Calu3 (cell line): ENCODE results near the gene ERP44. TPM values are rescaled to one million over a fixed set of nuclear protein-coding genes. Genes with fewer than 3 reads are reported as not detected.

ENCODE experiments used
- BruUV-seq: library from RNA; stranded (reverse); fragments of 400-500 nt; replicated peaks from 2 replicates; lab custom pipeline; 2021; lab: Mats Ljungman, UMichigan
- CTCF ChIA-PET: fragments of 300-600 bp; sonication (Branson Sonifier 250); formaldehyde crosslinking; loops from one replicate; lab custom pipeline; 2022; ENCODE audit warnings: antibody characterized with exemption; lab: Charles Lee
- DNase-seq: peaks from one replicate; pipeline ENCODE4 v3.0.0; 2022
- H3K27ac Mint-ChIP-seq: one replicate; pipeline ENCODE4 v1.8.0; 2022; ENCODE audit warnings: mixed read lengths; ENCODE audit not compliant: unreplicated experiment
- H3K27me3 Mint-ChIP-seq: one replicate; pipeline ENCODE4 v1.8.0; 2022; ENCODE audit warnings: mixed read lengths; ENCODE audit not compliant: unreplicated experiment
- H3K36me3 Mint-ChIP-seq: one replicate; pipeline ENCODE4 v1.8.0; 2022; ENCODE audit warnings: mild to moderate bottlenecking, moderate library complexity, mixed read lengths; ENCODE audit not compliant: insufficient read depth, unreplicated experiment
- H3K4me1 Mint-ChIP-seq: one replicate; pipeline ENCODE4 v1.8.0; 2022; ENCODE audit warnings: mild to moderate bottlenecking, low read depth, mixed read lengths; ENCODE audit not compliant: unreplicated experiment
- H3K4me3 Mint-ChIP-seq: one replicate; pipeline ENCODE4 v1.8.0; 2022; ENCODE audit warnings: mild to moderate bottlenecking, low read depth, moderate library complexity, mixed read lengths; ENCODE audit not compliant: unreplicated experiment
- H3K9me3 Mint-ChIP-seq: one replicate; pipeline ENCODE4 v1.8.0; 2022; ENCODE audit warnings: low read depth, mixed read lengths; ENCODE audit not compliant: unreplicated experiment
- CTCF ChIP-seq: fragments of 200-600 bp; IDR thresholded peaks from one replicate; pipeline ENCODE4 v1.8.0; 2022; ENCODE audit warnings: antibody characterized with exemption; ENCODE audit not compliant: unreplicated experiment
- intact Hi-C: fragments of 100-400 bp; cut with micrococcal nuclease; formaldehyde crosslinking; loops from one replicate; pipeline ENCODE4 v1.10.0; 2022; ENCODE audit not compliant: unreplicated experiment
- total RNA-seq: library from RNA; stranded (reverse); gene quantifications from 2 replicates; pipeline ENCODE4 v1.2.3, GENCODE V29; 2022

Gene ERP44
- total RNA-seq, 1 experiment from 2014 or later = 12.3 TPM

- no peak for DNase-seq
- no peak overlapping the region for H3K4me3 Mint-ChIP-seq
- H3K4me1 Mint-ChIP-seq = peaks cover 26% of the 10 kb centered on the region
- H3K27ac Mint-ChIP-seq = no peak overlapping the region
- CTCF ChIA-PET = no interaction called here
- TF ChIP-seq CTCF = no peak
- no TSS peak for BruUV-seq
- no peaks in the 10 kb centered on the region for H3K27me3 Mint-ChIP-seq
- intact Hi-C loops = no loop called here
- no peaks in the 10 kb centered on the region for H3K9me3 Mint-ChIP-seq
- no peaks in the 10 kb centered on the region for H3K36me3 Mint-ChIP-seq
These were observed 6.7 kb downstream of the ERP44 start for GRCh38 chr9:100092066-100092465.

GRCh38 chr9:100091650-100092049 is 7.2 kb downstream of the ERP44 start:
- CTCF ChIA-PET = no interaction called here
- no peaks in the 10 kb centered on the region for H3K27me3 Mint-ChIP-seq
- no peak overlapping the region for H3K27ac Mint-ChIP-seq
- intact Hi-C loops = no loop called here
- no peak overlapping the region for H3K4me3 Mint-ChIP-seq
- no peaks in the 10 kb centered on the region for H3K36me3 Mint-ChIP-seq
- no peak for TF ChIP-seq CTCF
- BruUV-seq = no TSS peak
- DNase-seq = no peak
- H3K4me1 Mint-ChIP-seq = peaks cover 24% of the 10 kb centered on the region
- H3K9me3 Mint-ChIP-seq = no peaks in the 10 kb centered on the region

GRCh38 chr9:100090880-100091279 is 7.9 kb downstream of the ERP44 start:
- H3K36me3 Mint-ChIP-seq = no peaks in the 10 kb centered on the region
- no peak for DNase-seq

GRCh38 chr9:100088202-100088601 is 10.6 kb downstream of the ERP44 start:
- intact Hi-C loops = no loop called here
- no peak overlapping the region for H3K27ac Mint-ChIP-seq
- no TSS peak for BruUV-seq
- no peak for TF ChIP-seq CTCF
- CTCF ChIA-PET = no interaction called here
- peaks cover 22% of the 10 kb centered on the region for H3K4me1 Mint-ChIP-seq
- DNase-seq = no peak
- H3K36me3 Mint-ChIP-seq = no peaks in the 10 kb centered on the region
- no peaks in the 10 kb centered on the region for H3K27me3 Mint-ChIP-seq
- no peak overlapping the region for H3K4me3 Mint-ChIP-seq
- H3K9me3 Mint-ChIP-seq = no peaks in the 10 kb centered on the region

More at GRCh38 chr9:100090880-100091279, 7.9 kb downstream of the ERP44 start:
- no TSS peak for BruUV-seq
- Mint-ChIP-seq H3K9me3 (no peaks in the 10 kb centered on the region), H3K27me3 (no peaks in the 10 kb centered on the region), H3K4me1 (peaks cover 22% of the 10 kb centered on the region), H3K4me3 (no peak overlapping the region), H3K27ac (no peak overlapping the region)
- CTCF ChIA-PET = interaction anchor here (0.7 kb wide), 1 partner anchor 40 kb away, joined by 3 read pairs; no protein-coding TSS in a partner anchor
- TF ChIP-seq CTCF = no peak
- intact Hi-C loops = no loop called here
